HepG2 (cell line): ENCODE measurements around the gene C17orf75. TPM values are rescaled to one million over a fixed set of nuclear protein-coding genes. Genes with fewer than 3 reads are reported as not detected.
A peak's percentile ranks its signal among the peaks of the same experiment; 100 is the strongest.

Experiments used
- BATF2 ChIP-seq: sonication (generic); formaldehyde crosslinking; IDR thresholded peaks from 2 replicates; pipeline ENCODE4 v1.8.0; 2022; ENCODE audit warnings: mild to moderate bottlenecking, missing genetic modification reagents, moderate library complexity
- CENPX ChIP-seq: sonication (generic); formaldehyde crosslinking; IDR thresholded peaks from 2 replicates; pipeline ENCODE4 v1.9.0; 2021; ENCODE audit warnings: mild to moderate bottlenecking, missing genetic modification reagents, moderate library complexity
- CTCF ChIP-seq: sonication (generic); formaldehyde crosslinking; IDR thresholded peaks from 2 replicates; pipeline ENCODE4 v1.5.0; 2020; ENCODE audit warnings: mild to moderate bottlenecking, missing genetic modification reagents, moderate library complexity
- GATA4 ChIP-seq: sonication (generic); IDR thresholded peaks from 2 replicates; pipeline ENCODE4 v1.6.1; 2016; ENCODE audit warnings: antibody characterized with exemption, low read depth, borderline replicate concordance
- KLF11 ChIP-seq: IDR thresholded peaks from 2 replicates; pipeline ENCODE4 v1.6.1; 2016; ENCODE audit warnings: missing compliant biosample characterization
- KLF16 ChIP-seq, 2 experiments: sonication (generic) in 1 of 2; formaldehyde crosslinking in 1 of 2; IDR thresholded peaks; 2 replicates each; pipeline versions ENCODE4 v1.6.1 to v1.8.0; 2016 to 2023; ENCODE audit warnings: missing genetic modification reagents in 2 of 2, missing compliant biosample characterization in 1 of 2
- TBX3 ChIP-seq: fragments of 450-650 bp; IDR thresholded peaks from 2 replicates; pipeline ENCODE4 v1.6.1; 2017; ENCODE audit warnings: antibody characterized with exemption, mild to moderate bottlenecking, inconsistent platforms, borderline replicate concordance
- ZBTB33 ChIP-seq: sonication (generic); formaldehyde crosslinking; IDR thresholded peaks from 2 replicates; pipeline ENCODE4 v1.4.0; 2020; ENCODE audit warnings: missing genetic modification reagents
- ZNF329 ChIP-seq: sonication (generic); formaldehyde crosslinking; IDR thresholded peaks from 2 replicates; pipeline ENCODE4 v1.9.0; 2021; ENCODE audit warnings: low read depth, mild to moderate bottlenecking, missing genetic modification reagents
- polyA plus RNA-seq, 8 experiments: library from polyadenylated mRNA; depleted of rRNA in 3 of 8; stranded (reverse) in 7 of 8; unstranded in 1 of 8; fragments of >200 nt; fragmentation: Illumina TruSeq in 4 of 8; extraction: Trizol in 4 of 8; gene quantifications; 2 replicates each; pipeline versions ENCODE4 v1.2.1 to v1.2.3, GENCODE V29; 2011 to 2016; ENCODE audit warnings: low read depth in 4 of 8, missing spikeins in 1 of 8, mixed read lengths in 1 of 8; ENCODE audit not compliant: insufficient read depth in 1 of 8
- total RNA-seq, 5 experiments: library from RNA; depleted of rRNA; stranded (reverse); fragments of >200 nt; fragmentation: Illumina TruSeq; extraction: Trizol; gene quantifications; 2 replicates each; pipeline ENCODE4 v1.2.3, GENCODE V29; 2016; ENCODE audit warnings: low read depth in 1 of 5
- TF ChIP-seq, protein P1 (sequence below): IDR thresholded peaks from 2 replicates; pipeline ENCODE4 v1.6.1; 2016
- TF ChIP-seq, protein P2 (sequence below): sonication (generic); formaldehyde crosslinking; IDR thresholded peaks from 2 replicates; pipeline ENCODE4 v1.5.1; 2020; ENCODE audit warnings: missing genetic modification reagents, mild to moderate bottlenecking, borderline replicate concordance

The C17orf75 gene
- total and polyA plus RNA-seq, 2 of the 13 experiments (the other 11 are each of a cell fraction or from before 2014, with no cell fraction given): 16.2 to 33.0 TPM

DNA sequence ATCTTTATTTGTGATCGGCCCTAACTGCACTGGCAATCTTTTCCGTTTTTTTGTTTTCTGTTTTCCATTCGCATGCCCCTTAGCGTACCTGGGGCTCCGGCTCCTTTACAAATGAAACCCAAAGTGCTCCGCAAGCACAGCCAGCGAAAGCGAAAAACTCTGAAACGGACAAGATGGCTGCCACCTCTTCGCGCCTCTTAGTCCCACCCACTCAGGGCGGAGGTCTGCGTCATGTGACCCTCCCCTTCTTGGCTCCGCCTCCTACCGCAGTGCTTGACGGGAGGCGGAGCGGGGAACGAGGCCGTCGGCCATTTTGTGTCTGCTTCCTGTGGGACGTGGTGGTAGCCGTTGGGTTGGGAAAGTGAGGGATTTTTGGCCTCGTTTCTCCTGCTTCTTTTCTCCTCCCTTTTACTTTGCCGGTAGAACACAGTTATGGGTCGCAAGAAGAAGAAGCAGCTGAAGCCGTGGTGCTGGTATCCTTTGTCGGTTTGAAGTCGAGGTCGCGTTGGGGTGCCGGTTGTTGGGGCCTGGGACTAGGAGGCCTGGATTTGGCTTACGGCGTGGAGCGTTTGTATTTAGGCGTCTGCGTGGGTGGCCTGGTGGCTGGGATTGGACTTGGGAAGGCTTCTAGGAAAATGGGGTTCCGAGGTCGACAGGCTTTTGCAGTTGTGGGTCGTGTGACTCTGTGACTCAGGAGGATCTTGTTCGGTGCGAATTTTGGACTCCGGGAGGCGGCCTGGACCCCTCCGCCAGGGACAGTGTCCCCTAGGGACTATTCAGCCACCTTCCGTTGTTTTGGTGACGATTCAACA, 8.1 kb upstream of the C17orf75 start, which contains the start of gene ZNF207 (continued):
- TF ChIP-seq CTCF (CRISPR knock-in tag): no peak
- TF ChIP-seq ZNF329 (CRISPR knock-in tag): no peak
- no peak for TF ChIP-seq ZBTB33 (CRISPR knock-in tag)
- peak; percentile 35; the same call in 1 of the 2 replicates for TF ChIP-seq TBX3
- TF ChIP-seq, protein P1, sequence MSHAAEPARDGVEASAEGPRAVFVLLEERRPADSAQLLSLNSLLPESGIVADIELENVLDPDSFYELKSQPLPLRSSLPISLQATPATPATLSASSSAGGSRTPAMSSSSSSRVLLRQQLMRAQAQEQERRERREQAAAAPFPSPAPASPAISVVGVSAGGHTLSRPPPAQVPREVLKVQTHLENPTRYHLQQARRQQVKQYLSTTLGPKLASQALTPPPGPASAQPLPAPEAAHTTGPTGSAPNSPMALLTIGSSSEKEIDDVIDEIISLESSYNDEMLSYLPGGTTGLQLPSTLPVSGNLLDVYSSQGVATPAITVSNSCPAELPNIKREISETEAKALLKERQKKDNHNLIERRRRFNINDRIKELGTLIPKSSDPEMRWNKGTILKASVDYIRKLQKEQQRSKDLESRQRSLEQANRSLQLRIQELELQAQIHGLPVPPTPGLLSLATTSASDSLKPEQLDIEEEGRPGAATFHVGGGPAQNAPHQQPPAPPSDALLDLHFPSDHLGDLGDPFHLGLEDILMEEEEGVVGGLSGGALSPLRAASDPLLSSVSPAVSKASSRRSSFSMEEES (CRISPR knock-in tag): peak; percentile 90
- TF ChIP-seq CENPX (CRISPR knock-in tag): no peak
- TF ChIP-seq, protein P2, sequence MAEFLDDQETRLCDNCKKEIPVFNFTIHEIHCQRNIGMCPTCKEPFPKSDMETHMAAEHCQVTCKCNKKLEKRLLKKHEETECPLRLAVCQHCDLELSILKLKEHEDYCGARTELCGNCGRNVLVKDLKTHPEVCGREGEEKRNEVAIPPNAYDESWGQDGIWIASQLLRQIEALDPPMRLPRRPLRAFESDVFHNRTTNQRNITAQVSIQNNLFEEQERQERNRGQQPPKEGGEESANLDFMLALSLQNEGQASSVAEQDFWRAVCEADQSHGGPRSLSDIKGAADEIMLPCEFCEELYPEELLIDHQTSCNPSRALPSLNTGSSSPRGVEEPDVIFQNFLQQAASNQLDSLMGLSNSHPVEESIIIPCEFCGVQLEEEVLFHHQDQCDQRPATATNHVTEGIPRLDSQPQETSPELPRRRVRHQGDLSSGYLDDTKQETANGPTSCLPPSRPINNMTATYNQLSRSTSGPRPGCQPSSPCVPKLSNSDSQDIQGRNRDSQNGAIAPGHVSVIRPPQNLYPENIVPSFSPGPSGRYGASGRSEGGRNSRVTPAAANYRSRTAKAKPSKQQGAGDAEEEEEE (CRISPR knock-in tag): no peak
- TF ChIP-seq KLF11 (CRISPR knock-in tag): peak; percentile 48; the same call in 1 of the 2 replicates
- TF ChIP-seq KLF16 (CRISPR knock-in tag; IDR thresholded peaks at IDR 0.05): peak in 1 of 2 experiments; percentile 73; a peak in 2 of 4 replicates
- TF ChIP-seq GATA4: peak; percentile 11; the same call in 1 of the 2 replicates
- TF ChIP-seq BATF2: no peak
